Activated CD8-positive, alpha-beta memory T cell treated with anti-CD3 and anti-CD28 coated beads, Interleukin-2, amount 50 U/mL, for 1 hour (primary cell): Measurements from ENCODE around the gene MEP1B.
"Not testable (repeated sequence)": the region's sequence is repeated elsewhere in the genome, so short reads cannot be mapped to it uniquely, and the experiment has no call there.

Experiments
- DNase-seq: peaks from one replicate; pipeline ENCODE4 v3.0.0-alpha.2; 2020; ENCODE audit errors: extremely low read depth

MEP1B gene

DNA sequence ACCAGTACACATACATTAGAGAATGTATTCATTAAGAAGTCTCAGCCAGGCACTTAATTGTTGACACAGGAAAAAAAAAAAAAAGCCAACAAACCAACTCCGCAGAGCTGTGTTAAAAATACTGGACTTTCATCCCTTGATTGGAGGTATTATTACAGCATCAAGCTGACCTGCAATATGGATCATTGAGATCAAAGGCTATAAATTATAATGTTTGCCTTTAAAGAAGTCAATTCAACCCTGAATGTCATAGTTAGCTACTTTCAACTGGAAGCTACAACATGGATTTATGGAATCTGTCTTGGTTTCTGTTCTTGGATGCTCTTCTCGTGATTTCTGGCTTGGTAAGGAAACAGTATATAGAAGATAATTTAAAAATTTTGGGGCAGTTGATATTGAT, at the start of gene MEP1B:
MEP1B (plus strand) TSS at position 250 of the 400 bp plus-strand sequence; CDS start at position 282, 32 bp downstream.
- no peak for DNase-seq

GRCh38 chr18:32148185-32148870, 41.5 kb upstream of the MEP1B start:
- no peak for DNase-seq

DNA sequence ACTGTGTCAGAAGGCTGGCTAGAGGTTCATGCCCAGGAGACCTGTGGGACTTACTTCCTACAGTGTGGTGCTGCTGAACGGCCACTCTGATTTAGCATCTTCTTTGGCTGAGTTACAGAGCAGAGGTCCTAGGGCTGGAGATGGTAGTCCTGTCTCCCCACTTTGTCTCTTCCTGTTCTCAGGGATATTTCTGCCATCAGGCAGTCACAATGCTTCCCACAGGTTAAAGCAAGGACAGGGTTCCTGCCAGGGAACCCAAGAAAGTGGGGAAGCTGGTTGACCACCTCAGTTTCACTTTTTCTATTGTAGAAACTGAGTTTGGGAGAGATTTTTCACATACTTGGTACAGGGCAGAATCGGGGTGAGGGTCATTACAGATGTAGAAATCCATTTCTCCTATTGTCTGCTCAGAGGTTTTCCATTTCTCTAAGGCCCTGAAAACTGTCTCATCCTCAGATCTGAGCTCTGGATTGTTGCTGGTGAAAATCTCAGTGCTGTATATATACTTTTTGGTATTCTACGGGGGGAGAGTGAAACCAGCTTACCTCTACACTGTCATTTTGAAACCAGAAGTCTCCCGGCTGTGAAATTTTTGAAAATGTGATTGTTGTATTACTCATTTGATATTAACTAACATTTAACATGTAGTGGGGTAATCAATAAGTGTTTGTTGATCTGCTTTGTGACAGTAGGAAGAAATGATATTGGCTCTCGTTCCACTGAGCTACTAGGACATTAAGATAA, 37.0 kb upstream of the MEP1B start:
- no peak for DNase-seq

DNA sequence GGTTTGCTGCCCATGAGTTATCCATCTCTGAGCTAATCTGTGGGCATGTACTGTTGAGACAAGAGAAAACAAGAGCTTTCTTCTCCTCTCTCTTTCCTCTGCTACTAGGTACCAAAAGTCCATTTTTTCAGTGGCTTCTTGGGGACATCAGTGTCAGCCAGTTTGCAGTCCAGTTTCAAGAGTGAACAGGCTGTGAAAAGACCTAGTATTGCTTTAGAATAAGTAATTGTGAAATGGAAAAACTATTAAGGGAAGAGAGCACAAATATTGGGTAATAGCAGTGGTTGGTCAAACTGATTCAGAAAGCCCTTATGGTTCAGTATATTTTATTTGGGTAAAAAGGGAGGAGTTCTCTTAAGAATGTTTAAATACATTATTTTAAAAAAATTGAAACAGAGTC, 33.0 kb upstream of the MEP1B start:
- no peak for DNase-seq

GRCh38 chr18:32157580-32157979, 32.3 kb upstream of the MEP1B start:
- DNase-seq, result no peak

DNA sequence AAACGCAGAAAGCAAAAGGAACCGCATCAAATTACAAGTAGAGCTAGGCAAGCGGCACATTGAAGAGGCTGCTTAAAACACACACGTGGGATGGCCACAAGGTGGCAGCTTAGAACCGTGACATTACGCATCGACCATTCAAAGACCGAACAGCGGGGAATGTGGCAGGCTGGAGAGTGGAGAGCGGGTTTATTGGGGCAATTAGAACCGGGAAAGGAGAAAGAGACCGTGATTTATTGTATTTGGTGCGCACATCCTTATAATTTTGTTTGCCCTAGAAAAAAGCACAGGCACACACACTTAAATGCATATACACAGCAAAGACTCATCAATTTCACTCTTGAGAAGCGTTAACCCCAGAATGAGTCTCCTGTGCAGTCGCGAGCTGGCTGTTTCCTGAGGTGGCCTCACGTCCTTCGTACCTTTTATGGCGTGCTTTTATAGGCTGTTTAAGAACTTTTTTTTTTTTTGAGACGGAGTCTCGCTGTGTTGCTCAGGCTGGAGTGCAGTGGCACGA, 31.7 kb upstream of the MEP1B start:
- DNase-seq, result peak; percentile 43

- DNase-seq, result not testable (repeated sequence)
Measured at GRCh38 chr18:32158631-32159030, 31.2 kb upstream of the MEP1B start.

- no peak for DNase-seq
Measured at GRCh38 chr18:32160547-32160946, 29.3 kb upstream of the MEP1B start.

GRCh38 chr18:32167980-32168730, 21.7 kb upstream of the MEP1B start:
- DNase-seq, result no peak

DNA sequence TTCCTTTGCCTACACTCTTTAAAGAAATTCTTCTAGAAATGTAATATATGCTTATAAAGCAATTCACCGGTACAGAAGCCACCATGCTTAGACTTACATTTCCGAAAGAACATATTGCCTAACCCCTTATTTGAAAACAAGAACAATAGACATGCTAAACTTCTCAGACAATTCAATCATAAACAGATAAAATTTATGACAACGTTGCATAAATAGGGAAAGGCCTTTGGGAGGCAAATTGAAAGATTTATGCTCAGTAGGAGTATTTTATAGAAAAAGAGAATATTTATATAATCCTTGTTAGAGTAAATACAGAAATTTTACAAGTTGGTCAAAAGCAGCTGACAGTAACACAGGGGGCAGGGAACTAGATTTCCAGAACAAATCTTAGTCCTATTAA, 16.2 kb upstream of the MEP1B start:
- no peak for DNase-seq

- no peak for DNase-seq
Measured at GRCh38 chr18:32174719-32175118, 15.1 kb upstream of the MEP1B start.

GRCh38 chr18:32175265-32175664, 14.6 kb upstream of the MEP1B start:
- no peak for DNase-seq

DNA sequence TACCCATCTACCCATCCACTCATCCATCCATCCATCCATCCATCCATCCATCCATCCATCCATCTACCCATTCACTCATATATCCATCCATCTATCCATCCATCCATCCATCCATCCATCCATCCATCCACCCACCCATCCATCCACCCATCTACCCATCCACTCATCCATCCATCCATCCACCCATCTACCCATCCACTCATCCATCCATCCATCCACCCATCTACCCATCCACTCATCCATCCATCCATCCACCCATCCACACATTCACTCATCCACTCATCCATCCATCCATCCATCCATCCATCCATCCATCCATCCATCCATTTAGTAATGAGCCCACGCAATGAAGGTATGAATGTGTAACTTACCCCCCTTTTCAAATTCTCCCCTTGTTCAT, 13.1 kb upstream of the MEP1B start:
- not testable (repeated sequence) for DNase-seq

DNA sequence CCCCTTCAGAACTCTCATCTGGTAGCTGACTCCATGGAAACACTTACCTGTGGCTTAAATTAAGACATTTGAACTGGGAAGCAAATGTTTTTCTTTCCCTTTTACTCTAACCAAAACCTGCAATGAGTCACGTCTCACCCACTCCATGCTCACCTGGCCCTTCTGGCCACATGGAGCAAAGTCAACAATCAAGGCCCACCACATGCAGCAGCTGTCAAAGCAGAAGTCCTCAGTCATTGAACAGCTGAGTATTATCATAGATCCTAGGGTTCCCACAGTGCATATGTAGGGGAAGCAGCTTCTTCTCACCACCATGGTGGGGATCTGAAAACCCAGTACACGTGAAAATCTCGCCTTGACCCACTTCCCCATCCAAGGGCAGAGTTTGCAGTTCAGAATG, 12.3 kb upstream of the MEP1B start:
- DNase-seq, result no peak

DNA sequence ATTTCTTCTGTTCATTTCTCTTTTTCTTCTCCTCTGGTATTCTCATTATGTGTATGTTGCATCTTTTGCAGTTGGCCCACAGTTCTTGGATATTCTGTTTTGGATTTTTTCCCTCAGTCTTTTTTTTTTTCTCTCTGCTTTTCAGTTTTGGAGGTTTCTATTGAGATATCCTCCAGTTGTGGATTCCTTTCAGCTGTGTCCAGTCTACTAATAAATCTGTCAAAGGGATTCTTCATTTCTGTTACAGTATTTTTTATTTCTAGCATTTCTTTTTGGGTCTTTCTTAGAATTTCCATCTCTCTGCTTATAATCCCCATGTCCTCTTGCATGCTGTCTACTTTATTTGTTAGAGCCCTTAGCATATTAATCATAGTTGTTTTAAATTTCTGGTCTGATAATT, 6.3 kb upstream of the MEP1B start:
- DNase-seq, result no peak

DNA sequence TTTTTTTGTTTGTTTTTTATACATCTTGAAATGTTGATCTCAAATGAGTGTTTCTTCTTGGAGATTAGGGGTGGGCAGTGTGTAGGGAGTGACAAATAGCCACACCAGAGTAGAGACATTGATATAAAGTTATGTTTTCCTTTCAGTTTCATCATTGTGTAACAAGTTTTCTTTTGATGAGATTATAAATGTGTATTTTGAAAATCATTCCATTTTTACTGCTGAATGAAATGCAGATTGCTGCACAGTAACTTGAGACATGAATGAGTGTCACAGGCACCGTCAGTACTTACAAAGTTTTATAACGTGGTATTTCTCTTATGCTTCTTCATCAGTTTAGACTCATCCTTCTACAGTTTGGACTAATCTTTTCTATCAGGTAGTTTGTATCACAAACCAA, 370 bp downstream of the MEP1B start:
- DNase-seq, result no peak

- DNase-seq, result no peak
Measured at GRCh38 chr18:32195881-32196815, 6.3 kb downstream of the MEP1B start.

- no peak for DNase-seq
Measured at GRCh38 chr18:32200766-32201165, 10.9 kb downstream of the MEP1B start.

- DNase-seq, result no peak
Measured at GRCh38 chr18:32201948-32202672, 12.3 kb downstream of the MEP1B start.

DNA sequence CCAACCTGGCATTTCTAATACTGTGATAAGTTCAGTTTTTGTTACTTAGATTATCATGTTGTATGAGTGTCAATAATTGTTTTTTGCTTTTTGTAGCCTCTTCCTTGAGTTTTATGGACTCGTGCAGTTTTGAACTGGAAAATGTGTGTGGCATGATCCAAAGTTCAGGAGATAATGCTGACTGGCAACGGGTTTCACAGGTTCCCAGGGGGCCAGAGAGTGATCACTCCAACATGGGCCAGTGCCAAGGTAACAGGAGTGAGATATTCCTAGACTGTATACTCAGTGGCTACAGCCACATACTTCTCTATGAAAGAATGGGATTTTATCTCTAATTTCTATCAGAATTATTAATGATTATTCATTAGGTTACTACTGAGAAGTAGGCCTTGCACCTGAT, 18.2 kb downstream of the MEP1B start:
- DNase-seq, result no peak

DNA sequence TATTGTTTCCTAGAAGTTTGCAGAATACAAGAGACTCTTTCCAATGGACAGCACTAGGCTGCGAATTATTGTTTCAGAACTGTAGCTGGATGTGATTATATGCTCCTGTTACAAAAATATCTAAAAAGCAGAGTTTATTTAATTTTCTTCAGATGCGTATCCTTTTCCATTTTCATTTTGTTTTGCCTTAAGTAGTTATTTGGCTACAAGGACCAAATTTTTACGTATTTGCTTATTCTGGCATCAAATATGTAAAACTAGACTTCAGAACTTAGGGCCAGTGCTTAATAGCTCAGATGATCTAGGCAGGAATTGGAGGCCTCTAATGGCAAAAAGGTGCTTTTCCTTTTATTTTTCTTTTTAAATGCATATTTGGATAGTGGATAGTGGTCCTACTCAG, 18.7 kb downstream of the MEP1B start:
- no peak for DNase-seq
